ENCODE measurements around the gene OSBP2. TPM values are rescaled to one million over a fixed set of nuclear protein-coding genes. Genes with fewer than 3 reads are reported as not detected.
A peak's percentile ranks its signal among the peaks of the same experiment; 100 is the strongest.

OSBP2 gene
- total and polyA plus RNA-seq, 12 donors, result 0.84 to 20.1 (median 13.2) TPM

DNA sequence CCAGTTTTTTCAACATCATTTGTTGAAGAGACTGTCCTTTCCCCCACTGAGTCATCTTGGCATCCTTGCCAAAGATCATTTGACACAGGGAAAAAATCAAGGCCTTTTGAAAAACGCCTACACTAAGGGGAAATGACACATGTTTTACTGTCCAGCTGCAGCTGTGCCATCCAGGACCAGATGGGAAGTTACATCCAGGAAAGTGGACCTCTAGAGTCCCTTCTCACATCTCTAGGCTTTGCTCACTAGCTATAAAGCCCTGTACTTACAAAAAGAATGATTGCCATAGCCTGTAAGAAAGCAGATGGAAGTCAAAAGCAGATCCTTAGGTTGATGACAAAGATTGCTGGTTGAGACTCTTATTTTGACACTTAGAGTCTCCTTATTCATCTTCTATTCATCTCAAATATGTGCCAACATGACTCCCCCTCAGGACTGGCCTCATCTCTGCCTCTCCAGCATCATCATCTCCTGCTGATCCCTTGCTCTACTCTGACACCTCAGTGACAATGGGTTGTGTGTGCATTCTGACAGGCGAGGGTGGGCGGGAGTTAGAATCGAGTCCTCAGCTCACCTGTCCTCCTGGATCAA lies 22.8 kb downstream of the OSBP2 start:
- no peak for TF ChIP-seq CTCF (IDR thresholded peaks at IDR 0.05)
- Histone ChIP-seq H3K27me3 (no peaks in the 10 kb centered on the region), H3K4me3 (no peak overlapping the region), H3K36me3 (no peaks in the 10 kb centered on the region), H3K9me3 (no peaks in the 10 kb centered on the region), H3K27ac (no peak overlapping the region), H3K4me1 (peaks cover 0 to 16% (median 0%) of the 10 kb centered on the region in 9 donors)
- 62 to 69% methylated on average over 4 of the region's 4 CpGs for WGBS, 2 donors
- no peak for DNase-seq
- ATAC-seq, result peak in 2 of 8 donors; percentile 39 to 57
- intact Hi-C loops (cut with DNase I), result no loop called here

DNA sequence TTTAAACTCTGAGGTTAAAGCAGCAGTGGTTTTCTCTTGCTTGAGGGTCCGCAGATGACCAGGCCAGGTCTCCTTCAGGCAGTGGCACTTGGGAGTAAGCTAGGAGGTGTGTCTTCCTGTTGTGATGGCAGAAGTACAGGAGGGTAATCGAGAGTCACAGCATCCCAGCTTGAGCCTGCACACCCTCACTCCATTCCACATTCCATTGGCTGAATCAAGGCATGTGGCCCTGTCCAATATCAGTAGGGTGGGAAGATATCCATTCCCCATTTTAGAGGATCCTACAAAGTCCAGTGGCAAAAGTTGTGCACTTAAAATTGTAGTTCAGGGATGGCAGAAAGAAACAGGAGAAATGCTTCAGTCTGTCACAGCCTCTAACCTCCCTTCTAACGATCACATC lies 23.3 kb downstream of the OSBP2 start:
- no peak for DNase-seq
- TF ChIP-seq CTCF (IDR thresholded peaks at IDR 0.05), result no peak
- whole genome bisulfite sequencing, 2 donors, result 69 to 79% methylated on average over 3 of the region's 3 CpGs

DNA sequence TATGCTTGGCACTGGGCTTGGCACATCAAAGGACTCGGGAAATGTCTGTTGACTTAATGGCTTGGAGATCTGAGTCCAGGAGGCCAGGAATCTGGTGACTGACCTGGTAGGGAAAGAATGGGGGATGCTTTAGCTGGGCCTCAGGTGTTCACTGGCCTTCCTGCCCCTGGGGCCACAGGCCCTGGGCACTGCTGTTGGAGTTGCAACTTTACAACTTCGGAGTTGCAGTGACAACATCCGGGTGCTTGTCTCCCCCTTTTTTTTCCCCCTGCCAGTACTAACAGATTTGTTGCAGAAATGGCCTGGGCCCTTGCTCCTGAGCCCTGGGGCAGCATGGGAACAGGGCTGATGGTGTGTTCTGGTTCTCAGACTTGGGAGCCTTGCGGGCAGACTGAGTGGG lies 23.8 kb downstream of the OSBP2 start:
- WGBS, 2 donors, result 87 to 90% methylated on average over 4 of the region's 4 CpGs
- no peak for ATAC-seq
- H3K4me1 ChIP-seq, result peaks cover 0 to 16% (median 0%) of the 10 kb centered on the region in 9 donors
- no peak overlapping the region for H3K27ac ChIP-seq
- H3K9me3 ChIP-seq, result no peaks in the 10 kb centered on the region
- H3K27me3 ChIP-seq, result no peaks in the 10 kb centered on the region
- DNase-seq, result no peak
- intact Hi-C loops (cut with DNase I), result no loop called here
- no peak overlapping the region for H3K4me3 ChIP-seq
- no peaks in the 10 kb centered on the region for H3K36me3 ChIP-seq
- TF ChIP-seq CTCF (IDR thresholded peaks at IDR 0.05), result no peak

More for the DNA sequence above, 23.3 kb downstream of the OSBP2 start:
- no peak for ATAC-seq
- no peak overlapping the region for H3K27ac ChIP-seq
- H3K27me3 ChIP-seq, result no peaks in the 10 kb centered on the region
- intact Hi-C loops (cut with DNase I), result no loop called here
- H3K4me3 ChIP-seq, result no peak overlapping the region
- H3K4me1 ChIP-seq, result peaks cover 0 to 16% (median 0%) of the 10 kb centered on the region in 9 donors
- H3K36me3 ChIP-seq, result no peaks in the 10 kb centered on the region
- no peaks in the 10 kb centered on the region for H3K9me3 ChIP-seq

- Histone ChIP-seq H3K4me3 (no peak overlapping the region), H3K4me1 (peaks cover 0 to 16% (median 0%) of the 10 kb centered on the region in 9 donors), H3K27ac (no peak overlapping the region), H3K27me3 (no peaks in the 10 kb centered on the region), H3K9me3 (no peaks in the 10 kb centered on the region), H3K36me3 (no peaks in the 10 kb centered on the region)
- no peak for TF ChIP-seq CTCF (IDR thresholded peaks at IDR 0.05)
- 83 to 86% methylated on average over 4 of the region's 4 CpGs for WGBS, 2 donors
- ATAC-seq (no peak), DNase-seq (no peak)
- intact Hi-C loops (cut with DNase I), result no loop called here
Observed at GRCh38 chr22:30718938-30719337, 24.3 kb downstream of the OSBP2 start.
